Measurements from ENCODE around the gene DAPK2.

DAPK2 gene

DNA sequence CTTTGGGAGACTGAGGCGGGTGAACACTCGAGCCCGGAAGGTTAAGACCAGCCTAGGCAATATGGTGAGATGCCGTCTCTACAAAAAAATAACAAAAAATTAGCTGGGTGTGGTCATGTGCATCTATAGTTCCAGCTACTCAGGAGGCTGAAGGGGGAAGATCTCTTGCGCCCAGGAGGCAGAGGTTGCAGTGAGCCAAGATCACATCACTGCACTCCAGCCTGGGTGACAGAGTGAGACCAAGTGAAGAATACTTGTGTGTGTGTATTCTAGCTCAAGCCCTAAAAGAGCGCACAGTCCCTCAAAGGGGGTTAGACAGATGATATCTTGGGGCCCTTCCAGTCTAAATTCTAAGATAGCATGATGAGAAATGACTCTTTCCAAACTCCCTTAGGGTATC is 23.7 kb downstream of the DAPK2 start:
- no peak for DNase-seq

DNA sequence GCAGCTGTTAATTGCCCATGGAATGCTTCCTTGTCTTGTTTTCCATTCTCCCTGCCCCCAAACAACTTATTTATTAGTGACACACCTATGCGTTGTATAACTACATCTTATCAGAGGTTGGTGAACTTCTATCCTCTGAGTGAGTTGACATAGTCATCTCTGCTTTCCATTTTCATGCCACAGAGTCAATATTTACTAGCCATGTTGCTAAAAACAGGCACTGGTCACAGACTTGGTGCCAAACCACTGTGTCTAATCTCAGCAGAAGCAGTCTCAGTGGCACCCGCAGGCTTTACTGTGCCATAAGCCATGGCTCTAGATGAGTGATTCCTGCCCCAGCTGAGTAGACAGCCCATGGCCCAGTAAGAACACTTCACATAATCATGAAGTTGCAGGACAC is 26.5 kb downstream of the DAPK2 start:
- DNase-seq = no peak

GRCh38 chr15:64017591-64018163 is 28.6 kb downstream of the DAPK2 start:
- no peak for DNase-seq

- no peak for DNase-seq
Observed at GRCh38 chr15:64017082-64017588, 29.1 kb downstream of the DAPK2 start.

DNA sequence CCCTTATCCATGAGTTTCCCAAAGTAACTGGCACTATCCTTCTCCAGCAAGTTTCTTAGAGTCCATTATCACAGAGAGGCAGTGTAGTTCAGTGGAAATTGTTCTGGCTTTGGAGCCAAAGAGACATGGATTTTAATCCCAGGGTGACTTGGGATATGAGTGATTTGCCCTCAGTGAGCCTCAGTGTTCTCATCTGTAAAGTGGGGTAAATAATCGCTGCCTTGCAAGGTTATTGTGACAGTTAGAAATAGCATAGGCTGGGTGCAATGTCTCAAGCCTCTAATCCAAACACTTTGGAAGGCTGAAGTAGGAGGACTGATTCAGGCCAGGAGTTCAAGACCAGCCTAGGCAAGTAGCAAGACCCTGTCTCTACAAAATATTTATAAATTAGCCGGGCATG is 30.0 kb downstream of the DAPK2 start:
- DNase-seq = no peak

DNA sequence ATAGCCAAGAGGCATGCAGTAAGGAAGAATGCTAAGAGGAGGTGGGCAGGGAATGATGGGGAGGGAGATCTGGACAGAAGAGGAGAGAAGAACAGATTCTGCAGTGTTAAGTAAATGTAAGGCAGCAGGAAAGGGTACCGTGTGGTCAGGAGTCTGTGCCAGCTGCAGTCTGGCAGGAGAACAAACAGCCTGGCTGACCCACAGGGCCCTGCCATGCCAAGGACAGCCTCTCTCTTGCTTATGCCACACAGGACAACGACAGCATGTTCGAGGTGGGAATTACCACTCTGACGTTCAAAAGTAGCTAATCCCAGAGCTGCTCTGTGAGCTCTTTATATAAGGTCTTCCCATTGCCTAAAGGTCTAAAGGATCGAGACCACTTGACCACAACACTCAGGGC is 31.3 kb downstream of the DAPK2 start:
- DNase-seq = no peak

GRCh38 chr15:64013179-64014062 is 32.9 kb downstream of the DAPK2 start:
- peak; percentile 43 for DNase-seq

DNA sequence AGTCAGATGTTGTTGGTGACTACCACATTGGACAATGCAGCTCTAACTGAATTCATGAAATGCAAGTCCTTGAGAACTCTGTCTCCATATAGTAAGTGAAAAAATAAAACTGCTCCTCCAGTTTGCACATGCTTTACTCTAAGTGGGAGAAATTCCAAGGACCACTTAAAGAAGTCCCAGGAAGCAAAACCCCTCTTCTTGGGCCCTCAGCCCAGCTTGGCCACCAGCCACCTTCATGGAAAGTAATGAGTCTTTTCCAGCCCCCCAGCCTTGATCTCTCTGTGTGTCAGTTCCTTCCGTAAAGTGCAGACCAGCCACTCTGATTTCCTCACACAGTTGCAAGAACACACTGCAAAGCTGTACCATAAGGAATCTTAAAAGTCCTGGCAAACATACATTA is 34.5 kb downstream of the DAPK2 start:
- no peak for DNase-seq

- peak; percentile 88 for DNase-seq
Observed at GRCh38 chr15:64010719-64011118, 35.6 kb downstream of the DAPK2 start.

GRCh38 chr15:64009798-64010261 is 36.5 kb downstream of the DAPK2 start:
- peak; percentile 72 for DNase-seq

DNA sequence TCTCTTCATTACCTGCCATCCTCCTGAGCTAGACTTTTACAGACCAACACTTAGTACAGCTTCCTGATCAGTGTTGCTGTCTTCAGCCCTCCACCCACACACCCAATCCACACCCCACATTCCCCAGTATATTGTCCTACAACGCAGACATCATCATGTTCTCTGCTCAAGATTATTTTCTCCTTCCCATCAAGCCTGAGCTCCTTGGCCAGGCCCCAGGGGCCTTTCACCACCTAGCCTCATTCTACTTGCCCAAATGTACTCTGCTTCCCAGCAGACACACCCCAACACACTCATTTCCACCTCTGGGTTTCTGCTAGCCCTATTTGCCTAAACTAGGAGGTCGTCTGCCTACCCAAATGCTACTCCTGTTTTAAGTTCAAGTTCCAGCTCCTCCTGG is 37.0 kb downstream of the DAPK2 start:
- DNase-seq = peak; percentile 42

- no peak for DNase-seq
Observed at GRCh38 chr15:64008177-64008576, 38.1 kb downstream of the DAPK2 start.

GRCh38 chr15:64006642-64007041 is 39.6 kb downstream of the DAPK2 start:
- DNase-seq = no peak

GRCh38 chr15:64004587-64004986 is 41.7 kb downstream of the DAPK2 start:
- no peak for DNase-seq

- DNase-seq = no peak
Observed at GRCh38 chr15:64004056-64004455, 42.2 kb downstream of the DAPK2 start.

GRCh38 chr15:64003182-64003581 is 43.1 kb downstream of the DAPK2 start:
- no peak for DNase-seq

DNA sequence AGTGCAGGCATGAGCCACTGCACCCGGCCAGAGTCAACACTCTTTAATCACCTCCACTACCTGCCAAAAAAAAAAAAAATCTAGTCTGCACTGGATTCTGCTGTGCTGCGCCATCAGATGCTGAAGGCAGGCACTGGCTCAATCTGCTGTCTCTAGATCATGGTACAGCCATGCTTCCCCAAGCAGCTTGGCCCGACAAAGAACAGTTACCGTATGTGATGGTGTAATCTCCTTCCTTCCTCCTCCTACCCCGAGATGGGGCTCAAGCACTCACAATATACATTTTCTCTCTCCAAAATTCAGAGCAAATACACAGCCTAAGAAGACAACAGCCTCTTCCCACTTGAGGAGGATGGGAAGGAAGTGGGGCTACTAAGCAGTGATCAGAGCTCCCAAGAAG is 45.1 kb downstream of the DAPK2 start:
- no peak for DNase-seq

- DNase-seq = no peak
Observed at GRCh38 chr15:64000183-64000951, 45.9 kb downstream of the DAPK2 start.

- DNase-seq = no peak
Observed at GRCh38 chr15:63999177-63999576, 47.1 kb downstream of the DAPK2 start.

DNA sequence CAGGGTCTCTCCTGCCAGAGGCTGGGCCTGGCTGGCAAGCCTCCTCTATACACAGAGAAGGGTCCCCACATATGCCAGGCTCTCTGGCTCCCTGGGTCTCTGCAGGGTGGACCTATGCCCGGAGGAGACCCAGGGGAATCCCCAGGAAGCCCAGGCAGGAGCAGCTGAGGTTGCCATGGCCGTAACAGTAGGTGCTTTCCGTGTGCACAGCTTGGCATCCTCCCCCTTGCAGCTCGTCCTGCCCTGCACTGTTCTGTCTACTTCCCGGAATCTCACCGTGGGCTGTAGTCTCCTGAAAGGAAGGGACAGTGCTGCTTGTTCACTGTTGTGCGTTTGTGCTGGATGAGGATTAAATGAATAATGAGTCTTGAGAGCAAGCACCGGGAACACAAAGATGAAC is 47.8 kb downstream of the DAPK2 start:
- no peak for DNase-seq

GRCh38 chr15:63997715-63998442 is 48.4 kb downstream of the DAPK2 start:
- no peak for DNase-seq

DNA sequence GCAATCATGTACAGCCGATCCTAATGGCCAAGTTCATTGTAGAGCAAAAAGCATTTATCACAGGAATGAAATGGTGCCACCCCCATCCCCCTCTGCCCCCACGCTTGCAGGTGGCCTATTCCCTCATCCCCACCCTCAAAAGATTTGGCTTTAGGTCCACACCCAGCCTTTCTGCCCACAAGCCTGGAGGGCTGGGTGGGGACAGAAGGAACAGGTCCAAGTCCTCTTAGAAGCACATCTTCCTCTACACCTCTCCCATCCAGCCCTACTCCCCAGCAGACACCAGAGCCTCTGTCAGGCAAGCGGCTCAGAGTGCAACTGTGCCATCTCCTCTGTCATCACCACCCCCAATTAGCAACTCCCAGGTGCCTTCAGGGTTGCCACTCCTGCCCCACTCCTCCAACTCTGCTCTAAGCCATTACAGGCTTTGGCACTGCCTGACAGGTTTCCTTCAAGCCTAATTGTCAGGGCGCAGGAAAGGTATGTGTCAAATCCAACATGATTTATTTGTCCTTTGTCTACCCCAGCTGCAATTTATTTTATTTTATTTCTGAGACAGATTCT is 49.4 kb downstream of the DAPK2 start:
- DNase-seq = no peak
